ENCODE results near the gene RNF40.
"Not testable (repeated sequence)": the region's sequence is repeated elsewhere in the genome, so short reads cannot be mapped to it uniquely, and the experiment has no call there.

Gene RNF40

GRCh38 chr16:30816769-30817168 lies 54.6 kb downstream of the RNF40 start:
- H3K27ac ChIP-seq (ENCODE audit: low read length) = no peak overlapping the region
- no peaks in the 10 kb centered on the region for H3K4me1 ChIP-seq (ENCODE audit: insufficient read depth, low read length)
- peaks cover 17% of the 10 kb centered on the region for H3K27me3 ChIP-seq (ENCODE audit: insufficient read depth, low read length)
- H3K9me3 ChIP-seq (ENCODE audit: insufficient read depth, low read depth, low read length) = no peaks in the 10 kb centered on the region
- no peaks in the 10 kb centered on the region for H3K36me3 ChIP-seq (ENCODE audit: insufficient read depth, low read depth, low read length)
- no peak overlapping the region for H3K9ac ChIP-seq (ENCODE audit: low read depth, low read length)
- H3K4me3 ChIP-seq (ENCODE audit: low read length) = no peak overlapping the region

DNA sequence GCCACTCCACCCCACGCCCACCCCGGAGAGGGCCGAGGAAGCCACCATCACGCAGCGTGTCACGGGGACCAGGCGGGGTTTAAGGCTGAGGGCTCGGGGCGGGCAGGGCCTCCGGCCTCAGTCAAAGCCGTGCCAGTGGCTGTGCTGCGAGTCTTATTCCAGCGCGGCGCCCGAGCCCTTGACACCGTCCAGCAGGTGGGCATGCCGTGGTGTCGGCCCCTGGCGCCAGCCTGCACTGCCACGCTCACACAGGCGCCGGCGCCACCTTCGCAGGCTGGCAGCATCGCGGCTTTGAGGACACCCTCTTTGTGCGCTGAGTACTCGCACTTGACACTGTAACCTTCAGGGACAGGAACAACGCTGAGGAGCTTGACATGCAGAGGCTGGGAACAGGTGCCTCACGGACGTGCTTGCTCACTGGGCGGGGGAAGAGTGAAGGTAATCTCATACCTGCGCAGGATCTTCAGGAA lies 58.9 kb downstream of the RNF40 start:
- no peak overlapping the region for H3K4me3 ChIP-seq (ENCODE audit: low read length)
- no peaks in the 10 kb centered on the region for H3K9me3 ChIP-seq (ENCODE audit: insufficient read depth, low read depth, low read length)
- no peak overlapping the region for H3K9ac ChIP-seq (ENCODE audit: low read depth, low read length)
- H3K27me3 ChIP-seq (ENCODE audit: insufficient read depth, low read length) = peaks cover 6% of the 10 kb centered on the region; the same call in 1 of the 2 replicates
- no peak overlapping the region for H3K27ac ChIP-seq (ENCODE audit: low read length)
- H3K4me1 ChIP-seq (ENCODE audit: insufficient read depth, low read length) = no peaks in the 10 kb centered on the region
- no peaks in the 10 kb centered on the region for H3K36me3 ChIP-seq (ENCODE audit: insufficient read depth, low read depth, low read length)

GRCh38 chr16:30821441-30821840 lies 59.3 kb downstream of the RNF40 start:
- H3K27me3 ChIP-seq (ENCODE audit: insufficient read depth, low read length); H3K9me3 ChIP-seq (ENCODE audit: insufficient read depth, low read depth, low read length); H3K36me3 ChIP-seq (ENCODE audit: insufficient read depth, low read depth, low read length); H3K27ac ChIP-seq (ENCODE audit: low read length); H3K9ac ChIP-seq (ENCODE audit: low read depth, low read length); H3K4me3 ChIP-seq (ENCODE audit: low read length); H3K4me1 ChIP-seq (ENCODE audit: insufficient read depth, low read length): not testable (repeated sequence)

DNA sequence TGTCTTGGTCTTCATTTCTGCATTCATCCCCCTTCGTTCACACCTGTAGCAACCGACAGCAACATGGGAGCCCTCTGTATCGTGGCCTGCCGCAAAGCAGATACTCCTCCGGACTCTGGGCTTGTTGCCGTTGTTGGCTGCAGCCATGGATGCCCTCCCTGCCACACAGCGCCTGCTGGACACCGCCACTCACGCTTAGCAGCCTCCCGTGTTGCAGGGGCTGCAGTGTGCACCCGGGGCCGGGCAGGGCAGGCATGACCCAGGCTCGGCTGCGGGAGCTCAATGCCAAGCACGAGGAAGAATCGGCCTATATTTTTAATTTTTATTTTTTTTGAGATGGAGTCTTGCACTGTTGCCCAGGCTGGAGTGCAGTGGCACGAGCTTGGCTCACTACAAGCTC lies 59.8 kb downstream of the RNF40 start:
- no peaks in the 10 kb centered on the region for H3K9me3 ChIP-seq (ENCODE audit: insufficient read depth, low read depth, low read length)
- H3K4me1 ChIP-seq (ENCODE audit: insufficient read depth, low read length) = no peaks in the 10 kb centered on the region
- H3K9ac ChIP-seq (ENCODE audit: low read depth, low read length) = no peak overlapping the region
- H3K4me3 ChIP-seq (ENCODE audit: low read length) = no peak overlapping the region
- no peak overlapping the region for H3K27ac ChIP-seq (ENCODE audit: low read length)
- peaks cover 8% of the 10 kb centered on the region; the same call in 1 of the 2 replicates for H3K27me3 ChIP-seq (ENCODE audit: insufficient read depth, low read length)
- no peaks in the 10 kb centered on the region for H3K36me3 ChIP-seq (ENCODE audit: insufficient read depth, low read depth, low read length)

Measured in iPS-20b (cell line).